Gastrocnemius medialis (tissue), 4 donors: ENCODE data around the gene CD79B. TPM values are rescaled to one million over a fixed set of nuclear protein-coding genes. Genes with fewer than 3 reads are reported as not detected.

ENCODE experiments used
- ATAC-seq, 2 donors: fragments of 150-250 bp; one replicate each; pipeline ENCODE4 v1.9.1; 2016
- DNase-seq, 2 donors: peaks; one replicate each; pipeline ENCODE4 v3.0.0-alpha.2; 2019
- H3K27ac ChIP-seq, 4 donors: fragments of 200-600 bp; sonication (generic); 1 replicate in 1 of 4; 2 replicates in 3 of 4; pipeline ENCODE4 v1.5.1; 2016 to 2018; ENCODE audit warnings: mild to moderate bottlenecking in 2 of 4, moderate library complexity in 1 of 4
- H3K27me3 ChIP-seq, 3 donors: fragments of 200-600 bp; sonication (generic) in 2 of 3; 1 replicate in 1 of 3; 2 replicates in 2 of 3; pipeline versions ENCODE4 v1.5.1 to v1.6.0; 2016 to 2019; ENCODE audit warnings: mild to moderate bottlenecking in 1 of 3, moderate library complexity in 1 of 3
- H3K36me3 ChIP-seq, 2 donors: fragments of 200-600 bp; sonication (generic) in 1 of 2; one replicate each; pipeline ENCODE4 v1.5.1; 2017 to 2018
- H3K4me1 ChIP-seq, 2 donors: fragments of 200-600 bp; sonication (generic) in 1 of 2; one replicate each; pipeline ENCODE4 v1.5.1; 2016 to 2017; ENCODE audit warnings: mild to moderate bottlenecking in 2 of 2
- H3K4me3 ChIP-seq, 4 donors: fragments of 200-600 bp; sonication (generic) in 3 of 4; 1 replicate in 1 of 4; 2 replicates in 3 of 4; pipeline ENCODE4 v1.5.1; 2016 to 2019; ENCODE audit warnings: mild to moderate bottlenecking in 2 of 4
- H3K9me3 ChIP-seq, 3 donors: fragments of 200-600 bp; sonication (generic) in 2 of 3; 1 replicate in 1 of 3; 2 replicates in 2 of 3; pipeline ENCODE4 v1.5.1; 2016 to 2019
- POLR2A ChIP-seq, 2 donors: fragments of 450-650 bp; IDR thresholded peaks; one replicate each; pipeline ENCODE4 v1.6.1; 2017; ENCODE audit warnings: antibody characterized with exemption in 2 of 2, mild to moderate bottlenecking in 2 of 2, moderate library complexity in 2 of 2
- in situ Hi-C, 4 donors: fragments of 200-750 bp; cut with MboI; loops; one replicate each; pipeline versions ENCODE4 v1.15.0 to v1.8.0; 2017; ENCODE audit warnings: low sequenced_read_pairs in 4 of 4
- intact Hi-C: fragments of 100-400 bp; cut with DNase I; formaldehyde crosslinking; loops from one replicate; pipeline ENCODE4 v1.15.1; 2023; ENCODE audit warnings: low total_unique reads
- total RNA-seq, 4 donors: library from RNA; depleted of rRNA; stranded (reverse); fragments of >200 nt; gene quantifications; one replicate each; pipeline versions ENCODE4 v1.1.0 to v1.2.3, GENCODE V29; 2016
- TF ChIP-seq, protein P1 (sequence below), 5 experiments: fragments of 450-650 bp in 3 of 5; fragments of 200-600 bp in 2 of 5; sonication (generic) in 2 of 5; IDR thresholded peaks in 4 of 5; conservative IDR thresholded peaks in 1 of 5; 1 replicate in 4 of 5; 2 replicates in 1 of 5; pipeline ENCODE4 v1.5.1; 2016 to 2019; ENCODE audit warnings: antibody characterized with exemption in 5 of 5, mild to moderate bottlenecking in 3 of 5, moderate library complexity in 3 of 5

The CD79B gene
- total RNA-seq, 4 donors from 2014 or later: 2.2 to 5.1 (median 3.3) TPM

DNA sequence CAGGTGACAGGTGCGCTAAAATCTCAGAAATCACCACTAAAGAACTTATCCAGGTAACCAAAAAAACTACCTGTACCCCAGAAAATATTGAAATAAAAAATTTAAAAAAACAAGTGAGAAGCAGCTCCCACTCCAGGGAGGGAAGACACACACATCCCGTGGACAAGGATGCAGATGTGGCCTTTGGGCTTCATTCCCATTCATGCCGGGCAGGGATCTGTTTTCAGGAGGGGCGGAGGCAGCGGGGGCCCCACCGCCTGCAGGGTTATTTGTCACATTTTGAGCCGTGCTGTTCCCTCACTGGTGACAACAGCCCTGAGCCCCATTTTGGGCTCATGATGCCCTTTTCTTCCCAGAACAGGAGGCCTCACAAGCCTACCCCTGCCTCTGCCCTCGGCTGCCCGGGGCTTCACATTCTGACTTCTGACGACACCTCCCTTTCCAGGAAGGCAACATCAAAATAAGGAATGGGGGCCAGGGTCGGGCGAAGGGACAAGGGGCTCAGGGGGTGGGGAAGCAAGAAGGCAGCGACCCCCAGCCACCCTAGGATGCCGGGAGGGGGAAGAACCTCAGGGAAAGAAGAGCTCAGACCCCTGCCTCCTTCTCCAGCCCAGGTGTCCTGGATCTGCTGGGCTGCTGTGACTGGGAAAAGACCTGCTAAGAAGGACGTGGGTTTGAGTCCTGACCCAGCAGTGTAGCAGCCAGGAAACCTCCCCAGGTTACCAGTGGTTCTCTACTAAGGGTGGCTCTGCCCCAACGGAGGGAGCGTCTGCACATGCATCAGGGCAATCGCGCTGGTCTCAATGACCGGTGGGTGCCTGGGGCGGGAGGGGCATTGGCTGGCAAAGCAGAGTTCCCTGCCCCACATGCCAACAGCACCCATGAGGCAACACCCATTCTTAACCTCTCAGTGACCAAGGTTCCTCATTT, 2.3 kb upstream of the CD79B start:
- in situ Hi-C loops (no loop called here), intact Hi-C loops (no loop called here)
- H3K27me3 ChIP-seq: no peaks in the 10 kb centered on the region
- H3K4me1 ChIP-seq: peaks cover 13 to 21% of the 10 kb centered on the region in 2 donors
- no peak overlapping the region for H3K4me3 ChIP-seq
- no peak overlapping the region for H3K27ac ChIP-seq
- DNase-seq (no peak), ATAC-seq (peak in 1 of 2 donors; percentile 2)
- no peaks in the 10 kb centered on the region for H3K9me3 ChIP-seq
- peaks cover 0 to 2% of the 10 kb centered on the region in 2 donors for H3K36me3 ChIP-seq
- TF ChIP-seq POLR2A (IDR thresholded peaks at IDR 0.05): no peak
- TF ChIP-seq, protein P1, sequence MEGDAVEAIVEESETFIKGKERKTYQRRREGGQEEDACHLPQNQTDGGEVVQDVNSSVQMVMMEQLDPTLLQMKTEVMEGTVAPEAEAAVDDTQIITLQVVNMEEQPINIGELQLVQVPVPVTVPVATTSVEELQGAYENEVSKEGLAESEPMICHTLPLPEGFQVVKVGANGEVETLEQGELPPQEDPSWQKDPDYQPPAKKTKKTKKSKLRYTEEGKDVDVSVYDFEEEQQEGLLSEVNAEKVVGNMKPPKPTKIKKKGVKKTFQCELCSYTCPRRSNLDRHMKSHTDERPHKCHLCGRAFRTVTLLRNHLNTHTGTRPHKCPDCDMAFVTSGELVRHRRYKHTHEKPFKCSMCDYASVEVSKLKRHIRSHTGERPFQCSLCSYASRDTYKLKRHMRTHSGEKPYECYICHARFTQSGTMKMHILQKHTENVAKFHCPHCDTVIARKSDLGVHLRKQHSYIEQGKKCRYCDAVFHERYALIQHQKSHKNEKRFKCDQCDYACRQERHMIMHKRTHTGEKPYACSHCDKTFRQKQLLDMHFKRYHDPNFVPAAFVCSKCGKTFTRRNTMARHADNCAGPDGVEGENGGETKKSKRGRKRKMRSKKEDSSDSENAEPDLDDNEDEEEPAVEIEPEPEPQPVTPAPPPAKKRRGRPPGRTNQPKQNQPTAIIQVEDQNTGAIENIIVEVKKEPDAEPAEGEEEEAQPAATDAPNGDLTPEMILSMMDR (IDR thresholded peaks at IDR 0.05 in 4 of 5, conservative IDR thresholded peaks at IDR 0.05 in 1 of 5): no peak

DNA sequence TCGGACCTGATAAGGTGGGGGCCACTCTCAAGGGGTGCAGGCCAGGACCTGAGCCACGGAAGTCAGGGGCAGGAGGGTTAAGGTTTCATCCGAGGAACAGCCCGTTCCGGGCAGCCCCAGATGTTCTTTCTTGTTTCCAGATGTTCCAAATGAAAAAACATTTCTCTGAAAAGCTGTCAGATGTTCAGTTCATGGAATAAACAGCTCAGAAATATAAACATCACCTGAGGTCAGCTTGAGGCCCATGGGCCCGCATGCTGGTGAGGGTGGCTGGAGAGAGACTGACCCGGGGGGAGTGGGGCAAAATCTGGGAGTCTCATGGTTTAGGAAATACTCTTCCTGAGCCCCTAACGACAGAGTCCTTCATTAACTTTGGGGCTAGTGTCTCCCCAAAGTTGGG, 1.5 kb upstream of the CD79B start:
- intact Hi-C loops: no loop called here
- Histone ChIP-seq H3K4me1 (peaks cover 13 to 21% of the 10 kb centered on the region in 2 donors), H3K9me3 (no peaks in the 10 kb centered on the region), H3K4me3 (no peak overlapping the region), H3K27ac (no peak overlapping the region), H3K27me3 (no peaks in the 10 kb centered on the region), H3K36me3 (no peaks in the 10 kb centered on the region)
- ATAC-seq (no peak), DNase-seq (no peak)
- TF ChIP-seq, protein P1 (IDR thresholded peaks at IDR 0.05 in 4 of 5, conservative IDR thresholded peaks at IDR 0.05 in 1 of 5): no peak
- TF ChIP-seq POLR2A (IDR thresholded peaks at IDR 0.05): no peak
- in situ Hi-C loops: no loop called here

DNA sequence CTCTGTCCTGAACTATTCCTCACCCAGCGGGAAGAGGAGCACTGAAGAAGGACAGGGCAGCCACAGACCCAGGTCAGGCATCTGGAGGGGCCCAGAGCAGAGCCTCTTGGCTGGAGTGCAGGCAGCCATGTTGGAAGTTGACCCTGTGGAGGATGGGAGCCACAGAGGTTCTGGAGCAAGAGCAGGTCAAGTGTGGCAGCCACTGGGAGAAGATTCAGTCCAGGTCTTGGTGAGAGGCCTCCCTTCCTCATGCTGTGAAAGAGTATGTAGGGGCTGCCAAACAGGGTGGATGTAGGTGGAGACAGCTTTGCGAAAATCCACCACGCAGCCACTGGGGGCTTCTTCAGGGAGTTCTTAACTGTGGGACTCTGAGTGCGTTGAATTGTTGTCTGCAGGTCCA, 590 bp upstream of the CD79B start:
- Histone ChIP-seq H3K27me3 (no peaks in the 10 kb centered on the region), H3K4me3 (no peak overlapping the region), H3K9me3 (no peaks in the 10 kb centered on the region), H3K27ac (peak overlapping the region in 2 of 4 donors; percentile 26 to 65), H3K36me3 (no peaks in the 10 kb centered on the region), H3K4me1 (peaks cover 13 to 21% of the 10 kb centered on the region in 2 donors)
- no peak for DNase-seq
- in situ Hi-C loops: no loop called here
- no peak for TF ChIP-seq POLR2A (IDR thresholded peaks at IDR 0.05)
- TF ChIP-seq, protein P1 (IDR thresholded peaks at IDR 0.05 in 4 of 5, conservative IDR thresholded peaks at IDR 0.05 in 1 of 5): no peak
- ATAC-seq: no peak
- intact Hi-C loops: no loop called here

DNA sequence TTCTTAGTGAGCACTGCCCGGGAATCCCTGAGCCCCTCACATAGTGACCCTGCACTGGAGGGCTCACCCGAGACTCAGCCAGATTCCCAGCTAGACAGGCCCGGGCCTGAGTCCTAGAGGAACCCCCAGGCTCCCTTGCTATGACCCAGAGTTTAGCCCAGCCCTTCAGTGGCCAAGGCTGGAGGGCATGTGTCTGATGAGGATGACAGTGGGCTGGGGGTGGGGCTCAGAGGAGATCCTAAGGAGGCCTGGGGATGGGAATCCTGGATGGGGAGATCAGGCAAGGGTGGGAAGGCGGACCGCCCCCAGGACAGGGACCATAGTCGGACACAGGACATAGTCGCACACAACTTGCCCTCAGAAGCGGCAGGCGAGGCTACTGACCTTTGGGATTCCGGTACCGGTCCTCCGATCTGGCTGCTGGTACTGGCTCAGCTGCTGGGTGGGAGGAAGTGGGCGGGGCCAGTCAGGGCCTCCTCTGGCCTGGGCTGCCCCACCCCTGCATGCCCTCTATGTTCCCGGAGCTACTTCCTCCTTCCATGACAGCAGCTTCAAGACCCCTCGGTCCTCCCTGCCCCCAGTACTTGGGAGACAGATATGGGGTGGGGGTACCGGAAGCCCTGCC, 1.1 kb downstream of the CD79B start:
- in situ Hi-C loops: no loop called here
- Histone ChIP-seq H3K4me1 (peaks cover 13 to 21% of the 10 kb centered on the region in 2 donors), H3K27me3 (no peaks in the 10 kb centered on the region), H3K36me3 (no peaks in the 10 kb centered on the region), H3K4me3 (peak overlapping the region in 2 of 4 donors; percentile 27 to 38), H3K9me3 (no peaks in the 10 kb centered on the region), H3K27ac (peak overlapping the region; percentile 59 to 72 (median 66))
- peak; percentile 10 to 21 for ATAC-seq
- DNase-seq: no peak
- no peak for TF ChIP-seq POLR2A (IDR thresholded peaks at IDR 0.05)
- TF ChIP-seq, protein P1 (IDR thresholded peaks at IDR 0.05 in 4 of 5, conservative IDR thresholded peaks at IDR 0.05 in 1 of 5): no peak
- intact Hi-C loops: no loop called here
